Measurements from ENCODE around the gene CHID1.

The CHID1 gene

DNA sequence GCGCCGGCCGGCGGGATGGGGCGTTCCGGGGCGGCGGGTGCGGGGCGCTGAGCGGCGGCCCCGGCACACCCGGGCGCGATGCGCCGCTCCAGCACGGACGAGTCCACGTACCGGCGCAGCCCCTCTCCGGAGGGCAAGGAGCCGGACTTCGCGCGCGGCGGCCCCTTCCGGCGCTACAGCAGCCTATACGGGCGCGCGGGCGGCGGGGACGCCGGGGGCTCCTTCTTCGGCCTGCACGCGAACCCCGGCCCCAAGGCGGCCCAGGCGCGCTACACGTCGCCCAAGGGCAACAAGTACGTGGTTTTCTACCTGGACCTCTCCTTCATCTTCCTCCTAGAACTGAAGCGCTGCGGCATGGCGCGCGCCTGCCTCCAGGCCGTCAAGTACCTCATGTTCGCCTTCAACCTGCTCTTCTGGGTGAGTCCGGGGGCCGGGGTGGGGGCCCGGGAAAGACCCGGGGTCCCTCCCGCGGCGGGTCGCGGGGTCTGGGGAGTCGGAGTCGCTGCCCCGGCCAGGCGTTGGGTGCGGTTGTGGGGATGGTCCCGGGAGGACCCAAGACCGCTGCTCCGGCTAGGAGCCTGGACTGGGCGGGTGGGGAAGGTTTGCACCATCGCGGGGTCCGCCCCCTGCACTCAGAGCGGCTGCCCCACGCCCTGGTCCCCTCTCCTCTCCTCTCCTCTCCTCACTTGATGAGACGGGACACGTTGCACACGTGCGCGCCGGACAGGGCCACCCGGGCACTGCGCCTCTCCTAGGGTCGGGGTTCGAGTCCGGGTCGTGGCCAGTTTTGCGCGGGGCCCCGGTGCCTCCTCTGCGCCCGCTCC, 60.4 kb downstream of the CHID1 start:
- DNase-seq (ENCODE audit: low read depth), result no peak

DNA sequence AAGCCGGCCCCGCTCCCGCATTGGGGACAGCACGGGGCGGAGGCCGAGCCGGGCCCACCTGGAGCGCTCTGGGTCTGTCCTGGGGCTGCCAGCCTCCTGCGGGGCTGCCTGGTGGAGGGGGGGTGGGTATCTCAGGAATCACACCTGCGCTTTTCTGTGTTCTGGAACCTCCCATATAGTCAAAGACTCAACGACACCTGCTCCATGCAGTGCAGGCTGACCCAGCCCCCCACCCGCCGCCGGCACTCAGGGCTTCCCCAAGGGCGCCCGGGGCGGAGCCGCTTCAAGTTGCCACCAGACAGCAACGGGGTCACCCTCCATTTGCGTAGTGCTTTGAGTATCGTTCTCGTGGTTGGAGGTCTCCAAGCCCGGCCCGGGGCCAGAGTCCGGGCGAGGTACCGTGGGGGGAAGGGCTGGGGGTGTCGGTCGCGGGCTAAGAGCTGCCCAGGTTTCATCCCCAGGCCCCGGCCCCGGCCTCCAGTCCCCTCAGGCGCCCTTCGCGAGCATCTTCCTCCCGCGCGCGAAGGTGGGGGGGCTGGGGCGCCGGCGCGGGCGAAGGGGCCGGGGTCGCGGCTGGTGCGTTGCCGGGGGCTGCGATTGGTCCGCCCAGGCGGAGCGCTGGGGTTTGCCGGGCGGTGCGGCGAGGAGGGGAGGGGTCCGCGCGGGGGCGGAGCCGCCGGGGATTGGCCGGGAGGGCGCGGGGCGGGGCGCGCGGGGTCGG, 61.3 kb downstream of the CHID1 start:
- DNase-seq (ENCODE audit: low read depth), result no peak

DNA sequence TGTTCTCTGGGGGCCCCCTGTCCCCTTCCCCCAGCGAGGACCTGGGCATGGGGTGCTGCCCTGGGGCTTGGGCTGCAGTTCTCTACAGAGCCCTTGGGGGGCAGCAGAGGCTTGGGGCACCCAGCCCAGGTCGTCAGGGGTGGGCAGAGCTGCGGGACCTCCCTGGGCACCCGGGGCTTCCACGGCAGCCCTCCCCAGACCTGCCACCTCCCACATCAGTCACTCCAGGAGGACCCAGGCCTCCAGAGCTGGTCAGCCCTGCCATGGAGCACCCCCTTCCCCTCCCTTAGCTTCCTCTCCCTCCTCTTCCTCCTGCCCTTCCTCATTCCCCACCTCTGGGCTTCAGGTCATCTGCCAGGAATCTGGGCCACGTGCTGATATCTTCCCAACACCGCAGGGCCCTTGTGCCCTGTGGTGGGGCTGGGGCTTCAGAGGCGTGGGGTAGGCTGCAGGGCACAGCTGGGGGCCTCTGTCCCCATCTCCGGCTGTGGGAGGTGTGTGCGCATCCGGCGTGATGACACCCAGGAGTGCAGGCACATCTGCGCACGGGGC, 62.2 kb downstream of the CHID1 start:
- peak; percentile 36 for DNase-seq (ENCODE audit: low read depth)

GRCh38 chr11:847876-848275, 62.7 kb downstream of the CHID1 start:
- no peak for DNase-seq (ENCODE audit: low read depth)

DNA sequence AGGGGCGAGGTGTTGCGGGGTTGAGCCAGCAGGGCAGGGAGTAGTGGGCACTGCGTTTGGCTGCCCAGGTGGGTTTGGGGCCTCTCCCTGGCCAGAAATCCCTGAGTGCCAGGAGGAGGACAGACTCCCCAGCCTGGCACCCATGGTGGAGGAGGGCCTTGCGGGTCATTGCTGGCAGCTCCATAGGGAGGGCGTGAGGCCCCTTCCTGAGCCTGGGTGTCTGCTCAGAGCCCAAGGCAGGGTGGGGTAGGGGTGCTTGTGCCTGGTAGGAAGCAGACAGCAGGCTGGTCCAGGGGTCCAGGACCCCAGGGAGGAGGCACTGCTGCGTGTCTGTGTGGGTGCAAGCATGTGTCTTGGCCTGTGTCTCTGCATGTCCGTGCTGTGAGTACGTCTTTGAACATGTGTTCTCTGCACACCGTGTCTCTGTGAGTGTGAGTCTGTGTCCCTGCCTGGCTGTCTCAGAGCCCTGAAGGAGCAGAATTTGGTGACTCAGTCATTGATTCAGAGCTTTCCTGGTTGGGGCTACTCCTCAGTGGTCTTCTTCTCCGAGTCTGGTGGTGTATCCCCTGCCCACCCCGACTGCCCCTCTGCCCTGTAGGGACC, 64.0 kb downstream of the CHID1 start:
- DNase-seq (ENCODE audit: low read depth), result no peak

- DNase-seq (ENCODE audit: low read depth), result no peak
Observed at GRCh38 chr11:845872-846495, 64.6 kb downstream of the CHID1 start.

GRCh38 chr11:844693-845644, 65.6 kb downstream of the CHID1 start:
- DNase-seq (ENCODE audit: low read depth), result no peak

GRCh38 chr11:843818-844692, 66.6 kb downstream of the CHID1 start:
- no peak for DNase-seq (ENCODE audit: low read depth)

- no peak for DNase-seq (ENCODE audit: low read depth)
Observed at GRCh38 chr11:843086-843734, 67.4 kb downstream of the CHID1 start.

GRCh38 chr11:842370-843002, 68.1 kb downstream of the CHID1 start, which contains the start of the genes POLR2L and TSPAN4:
TSS of gene POLR2L (minus strand) at chr11:842529. CDS start at chr11:842508, 21 bp downstream.
TSS of gene TSPAN4 (plus strand) at chr11:842852. CDS start at chr11:850305, 7,453 bp downstream.
- DNase-seq (ENCODE audit: low read depth), result peak; percentile 74

DNA sequence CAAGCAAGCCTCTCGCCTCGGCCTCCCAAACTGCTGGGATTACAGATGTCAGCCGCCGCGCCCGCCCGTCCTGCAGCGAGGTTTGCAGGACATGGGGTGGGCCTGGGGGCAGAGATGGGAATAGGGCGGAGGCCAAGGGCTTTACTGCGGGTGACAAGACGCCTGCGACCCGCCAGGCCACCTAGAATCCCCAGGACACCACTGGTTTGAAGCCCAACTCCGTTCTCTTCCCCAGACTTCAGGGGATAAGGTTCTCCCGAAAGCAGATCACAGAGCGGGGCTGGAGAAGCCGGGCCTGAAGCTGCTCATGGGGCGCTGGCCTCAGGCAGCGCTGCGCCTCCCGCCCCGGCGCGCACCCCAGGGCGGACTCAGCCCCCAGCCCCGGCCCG, 68.6 kb downstream of the CHID1 start:
- DNase-seq (ENCODE audit: low read depth), result no peak

DNA sequence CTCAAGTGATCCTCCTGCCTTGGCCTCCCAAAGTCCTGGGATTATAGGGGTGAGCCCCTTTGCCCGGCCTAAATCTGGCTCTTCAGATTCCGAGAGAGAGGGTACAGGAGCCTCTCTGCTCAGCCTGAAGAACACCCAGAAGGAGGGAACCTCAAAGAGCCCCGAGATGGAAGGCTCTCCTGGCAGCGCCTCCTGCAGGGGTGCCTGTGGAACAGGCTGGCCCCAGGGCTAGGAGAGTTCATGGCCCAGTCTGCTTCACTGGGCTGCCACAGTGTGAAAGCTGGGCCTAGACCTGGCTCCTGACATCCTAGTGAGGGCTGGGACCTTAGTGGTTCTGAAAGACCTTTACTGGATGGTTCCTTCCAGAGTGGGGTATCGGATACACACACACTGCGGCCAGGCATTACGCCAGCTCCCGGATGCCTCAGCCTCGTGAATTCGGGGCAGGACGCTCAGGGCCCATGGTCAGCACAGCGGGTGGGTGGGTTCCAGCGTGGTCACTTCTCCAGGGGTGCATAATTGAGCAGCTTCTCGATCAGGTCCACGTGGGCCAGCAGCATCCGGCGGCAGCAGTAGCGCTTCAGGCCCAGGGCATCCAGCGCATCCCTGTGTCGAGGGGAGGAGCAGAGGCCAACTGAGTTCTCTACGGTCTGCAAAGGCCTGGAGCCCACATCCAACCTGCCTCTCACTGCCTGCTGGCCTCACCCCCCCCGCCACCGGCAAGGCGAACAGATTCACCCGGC, 70.6 kb downstream of the CHID1 start:
- DNase-seq (ENCODE audit: low read depth), result no peak

GRCh38 chr11:839280-839623, 71.4 kb downstream of the CHID1 start:
- no peak for DNase-seq (ENCODE audit: low read depth)

GRCh38 chr11:838441-839279, 72.0 kb downstream of the CHID1 start:
- no peak for DNase-seq (ENCODE audit: low read depth)

- no peak for DNase-seq (ENCODE audit: low read depth)
Observed at GRCh38 chr11:837990-838307, 72.7 kb downstream of the CHID1 start.

- no peak for DNase-seq (ENCODE audit: low read depth)
Observed at GRCh38 chr11:837189-837989, 73.2 kb downstream of the CHID1 start.

DNA sequence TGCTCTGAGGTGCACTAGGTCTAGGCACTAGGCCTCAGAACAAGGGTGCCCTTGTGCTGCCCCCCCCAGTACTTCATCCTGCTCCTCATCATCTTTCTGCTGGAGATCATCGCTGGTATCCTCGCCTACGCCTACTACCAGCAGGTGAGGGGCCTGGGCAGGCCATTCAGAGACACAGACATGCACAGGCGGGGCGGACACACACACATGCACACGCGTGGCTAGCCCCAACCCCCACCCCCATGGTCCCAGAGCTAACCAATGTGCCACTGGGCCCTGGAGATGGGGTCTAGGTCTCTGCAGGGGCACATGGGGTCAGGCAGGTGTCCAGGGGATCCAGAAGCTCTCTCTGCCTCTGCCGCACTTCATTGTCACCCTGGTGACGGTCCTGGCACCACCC, 73.9 kb downstream of the CHID1 start:
- DNase-seq (ENCODE audit: low read depth), result no peak

Data from stimulated activated CD8-positive, alpha-beta memory T cell treated with anti-CD3 and anti-CD28 coated beads, Interleukin-12 subunit alpha, Interleukin-12 subunit beta, amount 100 ng/mL, for 1 hour (primary cell).